Adrenal gland (tissue), 12 donors: ENCODE measurements around the gene RMI1. TPM values are rescaled to one million over a fixed set of nuclear protein-coding genes. Genes with fewer than 3 reads are reported as not detected.

Source experiments
- DNase-seq, 7 donors: peaks; one replicate each; pipeline ENCODE4 v3.0.0-alpha.2; 2019 to 2020
- H3K27ac ChIP-seq, 5 donors: fragments of 200-600 bp; sonication (generic) in 4 of 5; 1 replicate in 3 of 5; 2 replicates in 2 of 5; pipeline versions ENCODE4 v1.5.1 to v1.8.0; 2016 to 2020; ENCODE audit warnings: mild to moderate bottlenecking in 1 of 5
- H3K27me3 ChIP-seq: fragments of 200-600 bp; 2 replicates; pipeline ENCODE4 v1.8.0; 2021
- H3K36me3 ChIP-seq, 2 donors: fragments of 200-600 bp; replicated peaks in 1 of 2; 1 replicate in 1 of 2; 2 replicates in 1 of 2; pipeline versions ENCODE4 v1.5.1 to v1.8.0; 2018 to 2022
- H3K4me1 ChIP-seq, 2 donors: fragments of 200-600 bp; replicated peaks in 1 of 2; 1 replicate in 1 of 2; 2 replicates in 1 of 2; pipeline versions ENCODE4 v1.5.1 to v1.8.0; 2018 to 2021
- H3K4me3 ChIP-seq, 4 donors: fragments of 200-600 bp; sonication (generic) in 3 of 4; one replicate each; pipeline ENCODE4 v1.5.1; 2016 to 2018
- H3K9me3 ChIP-seq, 3 donors: fragments of 200-600 bp; sonication (generic) in 1 of 3; replicated peaks in 1 of 3; 1 replicate in 2 of 3; 2 replicates in 1 of 3; pipeline versions ENCODE4 v1.5.1 to v1.8.0; 2016 to 2021
- POLR2A ChIP-seq, 2 donors: fragments of 450-650 bp; IDR thresholded peaks; one replicate each; pipeline ENCODE4 v1.6.1; 2017; ENCODE audit warnings: antibody characterized with exemption in 2 of 2, mild to moderate bottlenecking in 2 of 2, moderate library complexity in 1 of 2
- WGBS, 4 donors: extraction: QIAGEN DNeasy Blood & Tissue Kit in 2 of 4; methylation state at CpG; one replicate each; pipeline versions ENCODE4 v1.1.5 to v1.1.7; 2013 to 2017; 5-methylcytosine and 5-hydroxymethylcytosine counted together
- intact Hi-C, 2 donors: fragments of 100-400 bp; cut with DNase I; formaldehyde crosslinking; loops; one replicate each; pipeline versions ENCODE4 v1.14.1 to v1.15.0; 2022 to 2023
- microRNA-seq, 3 donors: library from miRNA; unstranded; fragments of <30 nt; microRNA quantifications; one replicate each; pipeline ENCODE4, GENCODE V29; 2017 to 2020
- polyA plus RNA-seq, 3 donors: library from polyadenylated mRNA; stranded (reverse); fragments of 200-250 nt in 2 of 3; fragments of 350-450 nt in 1 of 3; fragmentation: Illumina TruSeq in 1 of 3; extraction: RNeasy Lipid Tissue Mini Kit (QIAGEN cat#74804) in 1 of 3; gene quantifications; one replicate each; pipeline ENCODE4 v1.2.3, GENCODE V29; 2013 to 2014
- small RNA-seq, 2 donors: library from RNA; depleted of rRNA; stranded (forward); fragments of <200 nt; gene quantifications; one replicate each; pipeline ENCODE3, GENCODE V24; 2016
- total RNA-seq, 9 donors: library from RNA; depleted of rRNA in 4 of 9; stranded (reverse); fragments of >200 nt in 4 of 9; fragments of 120-200 nt in 1 of 9; fragmentation: NEBNext Ultra II Directional in 1 of 9; extraction: Animal tissue kit (Norgen Biotek cat#: 25700) in 1 of 9; gene quantifications; one replicate each; pipeline versions ENCODE4 v1.1.0 to v1.2.4, GENCODE V29; 2013 to 2023
- TF ChIP-seq, protein P1 (sequence below), 6 experiments: fragments of 450-650 bp in 4 of 6; fragments of 200-600 bp in 2 of 6; sonication (generic) in 1 of 6; IDR thresholded peaks; 1 replicate in 5 of 6; 2 replicates in 1 of 6; pipeline versions ENCODE4 v1.5.1 to v1.8.0; 2016 to 2021; ENCODE audit warnings: antibody characterized with exemption in 6 of 6, mild to moderate bottlenecking in 2 of 6, moderate library complexity in 1 of 6
- donor health status: healthy with polysubstance abuse.
- donor health status: Bipolar disorder and iron deficiency.
- donor health status: DM: yes; HTN: yes; CAD: no.
- donor health status: DM: no; HTN: no; CAD: no.
- donor health status: DM: no; HTN: no; CAD: no.
- donor health status: DM: yes; HTN: yes; CAD: no.

Gene RMI1
- total and polyA plus RNA-seq, 12 donors = 2.3 to 21.7 (median 7.8) TPM

DNA sequence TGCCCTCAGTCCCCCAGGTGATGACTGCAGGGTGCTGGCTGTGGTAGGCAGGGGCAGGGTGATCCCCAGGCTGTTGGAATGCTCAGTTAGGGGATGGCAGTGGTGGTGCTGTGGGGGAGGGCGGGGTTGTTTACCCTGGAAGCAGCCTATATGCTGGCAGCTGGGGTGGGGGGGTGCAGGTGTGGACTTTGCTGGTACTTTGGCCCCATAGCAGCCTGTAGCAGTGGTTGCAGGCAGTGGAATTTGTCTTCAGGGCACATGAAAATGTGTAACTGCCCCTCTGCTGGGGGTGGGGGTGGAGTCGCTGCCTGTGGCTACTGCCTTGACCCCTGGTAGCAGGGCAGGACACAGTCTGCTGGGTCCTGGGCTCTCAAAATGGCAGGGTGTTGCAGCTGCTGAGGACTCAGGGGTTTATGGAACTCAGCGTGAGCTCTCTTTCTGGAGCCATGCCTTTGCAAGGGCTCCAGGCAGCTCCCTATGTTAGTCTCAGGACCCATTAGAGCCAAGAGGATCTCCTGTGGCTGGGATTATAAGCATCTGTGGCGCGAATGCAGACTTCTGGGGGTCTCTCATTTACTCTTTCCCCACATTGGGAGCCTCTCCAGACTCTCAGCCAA, 65.0 kb downstream of the RMI1 start:
- 76 to 94% (median 92%) methylated on average over 4 to 5 of the region's 5 CpGs; no CpG with 5 or more reads in 1 of the 4 donors for WGBS, 4 donors
- TF ChIP-seq POLR2A (IDR thresholded peaks at IDR 0.05) = no peak
- TF ChIP-seq, protein P1, sequence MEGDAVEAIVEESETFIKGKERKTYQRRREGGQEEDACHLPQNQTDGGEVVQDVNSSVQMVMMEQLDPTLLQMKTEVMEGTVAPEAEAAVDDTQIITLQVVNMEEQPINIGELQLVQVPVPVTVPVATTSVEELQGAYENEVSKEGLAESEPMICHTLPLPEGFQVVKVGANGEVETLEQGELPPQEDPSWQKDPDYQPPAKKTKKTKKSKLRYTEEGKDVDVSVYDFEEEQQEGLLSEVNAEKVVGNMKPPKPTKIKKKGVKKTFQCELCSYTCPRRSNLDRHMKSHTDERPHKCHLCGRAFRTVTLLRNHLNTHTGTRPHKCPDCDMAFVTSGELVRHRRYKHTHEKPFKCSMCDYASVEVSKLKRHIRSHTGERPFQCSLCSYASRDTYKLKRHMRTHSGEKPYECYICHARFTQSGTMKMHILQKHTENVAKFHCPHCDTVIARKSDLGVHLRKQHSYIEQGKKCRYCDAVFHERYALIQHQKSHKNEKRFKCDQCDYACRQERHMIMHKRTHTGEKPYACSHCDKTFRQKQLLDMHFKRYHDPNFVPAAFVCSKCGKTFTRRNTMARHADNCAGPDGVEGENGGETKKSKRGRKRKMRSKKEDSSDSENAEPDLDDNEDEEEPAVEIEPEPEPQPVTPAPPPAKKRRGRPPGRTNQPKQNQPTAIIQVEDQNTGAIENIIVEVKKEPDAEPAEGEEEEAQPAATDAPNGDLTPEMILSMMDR (IDR thresholded peaks at IDR 0.05) = no peak
- intact Hi-C loops = no loop called here
- DNase-seq = no peak
- no peaks in the 10 kb centered on the region for H3K36me3 ChIP-seq
- H3K4me3 ChIP-seq = no peak overlapping the region
- no peaks in the 10 kb centered on the region for H3K9me3 ChIP-seq
- no peak overlapping the region for H3K27ac ChIP-seq
- H3K4me1 ChIP-seq = no peaks in the 10 kb centered on the region
- H3K27me3 ChIP-seq = no peaks in the 10 kb centered on the region

Small RNA genes lying within 50 kb of the gene (microRNA-seq; reads per million reads assigned to microRNA genes)
- 30.7 to 108 (median 30.9) reads per million in 3 donors for gene MIR7-1

Small RNA genes lying within 50 kb of the gene (small RNA-seq; reads per million reads assigned to genes)
- 0 reads per million in 2 donors for gene RF00019

Other genes with a start within 250 kb of the RMI1 start
- gene GKAP1, start 163.0 kb upstream of the RMI1 start, total RNA-seq = 10 to 100 TPM in 1 of 9 donors, 1 to 10 TPM in 8; 1.2 to 10.2 (median 5.3) TPM
- gene GKAP1, start 163.0 kb upstream of the RMI1 start, polyA plus RNA-seq = 10 to 100 TPM in 1 of 3 donors, 1 to 10 TPM in 2; 7.2 to 24.2 (median 9.2) TPM
- gene KIF27, start 59.4 kb upstream of the RMI1 start, total RNA-seq = 10 to 100 TPM in 1 of 9 donors, 1 to 10 TPM in 8; 1.3 to 23.4 (median 4.8) TPM
- 1 to 10 TPM in 2 of 3 donors, under 1 TPM in 1; 0.81 to 2.1 (median 1.9) TPM for gene KIF27, start 59.4 kb upstream of the RMI1 start, polyA plus RNA-seq
- gene HNRNPK, start 590 bp upstream of the RMI1 start, total RNA-seq = 100 to 1,000 TPM; 371 to 544 (median 482) TPM
- 100 to 1,000 TPM; 172 to 866 (median 228) TPM for gene HNRNPK, start 590 bp upstream of the RMI1 start, polyA plus RNA-seq